ENCODE measurements around the gene EMID1. TPM values are rescaled to one million over a fixed set of nuclear protein-coding genes. Genes with fewer than 3 reads are reported as not detected.

Gene EMID1
- polyA plus RNA-seq, 1 experiment = 1.1 TPM

- H3K27ac ChIP-seq (ENCODE audit: low read depth, low read length) = no peak overlapping the region
- no peak for DNase-seq (ENCODE audit: low read depth, low spot score)
- ChIA-PET POLR2A (no interaction called here), CTCF (interaction anchor here (1.3 kb wide), 1 partner anchor 54 kb away, joined by 6 read pairs; no protein-coding TSS in a partner anchor)
- TF ChIP-seq CTCF (IDR thresholded peaks at IDR 0.05; ENCODE audit: low read depth, low read length) = no peak
- H3K27me3 ChIP-seq (ENCODE audit: control insufficient read depth, insufficient read depth, low read length) = peaks cover 20% of the 10 kb centered on the region
- no peak overlapping the region for H3K4me3 ChIP-seq (ENCODE audit: low read depth, low read length)
- H3K9me3 ChIP-seq (ENCODE audit: control insufficient read depth, insufficient read depth, low read length) = no peaks in the 10 kb centered on the region
These were observed 14.8 kb upstream of the EMID1 start for GRCh38 chr22:29190918-29191317.

- no peak for TF ChIP-seq CTCF (IDR thresholded peaks at IDR 0.05; ENCODE audit: low read depth, low read length)
- peaks cover 12% of the 10 kb centered on the region for H3K27me3 ChIP-seq (ENCODE audit: control insufficient read depth, insufficient read depth, low read length)
- no peak overlapping the region for H3K27ac ChIP-seq (ENCODE audit: low read depth, low read length)
- no peak overlapping the region for H3K4me3 ChIP-seq (ENCODE audit: low read depth, low read length)
- ChIA-PET POLR2A (no interaction called here), CTCF (interaction anchor here (1.3 kb wide), 1 partner anchor 52 kb away, joined by 7 read pairs; no protein-coding TSS in a partner anchor)
- no peak for DNase-seq (ENCODE audit: low read depth, low spot score)
- no peaks in the 10 kb centered on the region for H3K9me3 ChIP-seq (ENCODE audit: control insufficient read depth, insufficient read depth, low read length)
These were observed 12.7 kb upstream of the EMID1 start for GRCh38 chr22:29193021-29193420.

- Histone ChIP-seq H3K27ac (ENCODE audit: low read depth, low read length) (no peak overlapping the region), H3K27me3 (ENCODE audit: control insufficient read depth, insufficient read depth, low read length) (peaks cover 8% of the 10 kb centered on the region), H3K9me3 (ENCODE audit: control insufficient read depth, insufficient read depth, low read length) (no peaks in the 10 kb centered on the region), H3K4me3 (ENCODE audit: low read depth, low read length) (no peak overlapping the region)
- no peak for DNase-seq (ENCODE audit: low read depth, low spot score)
- peak; percentile 11; the same call in 1 of the 2 replicates for TF ChIP-seq CTCF (IDR thresholded peaks at IDR 0.05; ENCODE audit: low read depth, low read length)
- ChIA-PET CTCF (no interaction called here), POLR2A (interaction anchor here (0.5 kb wide), 1 partner anchor 449 kb away, joined by 3 read pairs; no protein-coding TSS in a partner anchor)
These were observed 11.5 kb upstream of the EMID1 start for GRCh38 chr22:29194184-29194583.

- CTCF ChIA-PET = no interaction called here
- POLR2A ChIA-PET = no interaction called here
- peaks cover 5% of the 10 kb centered on the region for H3K27me3 ChIP-seq (ENCODE audit: control insufficient read depth, insufficient read depth, low read length)
- H3K27ac ChIP-seq (ENCODE audit: low read depth, low read length) = no peak overlapping the region
- no peaks in the 10 kb centered on the region for H3K9me3 ChIP-seq (ENCODE audit: control insufficient read depth, insufficient read depth, low read length)
- no peak for DNase-seq (ENCODE audit: low read depth, low spot score)
- H3K4me3 ChIP-seq (ENCODE audit: low read depth, low read length) = no peak overlapping the region
- TF ChIP-seq CTCF (IDR thresholded peaks at IDR 0.05; ENCODE audit: low read depth, low read length) = no peak
These were observed 10.4 kb upstream of the EMID1 start for GRCh38 chr22:29195118-29195963.

GRCh38 chr22:29195964-29196666, 9.6 kb upstream of the EMID1 start:
- Histone ChIP-seq H3K9me3 (ENCODE audit: control insufficient read depth, insufficient read depth, low read length) (no peaks in the 10 kb centered on the region), H3K27me3 (ENCODE audit: control insufficient read depth, insufficient read depth, low read length) (peaks cover 5% of the 10 kb centered on the region), H3K4me3 (ENCODE audit: low read depth, low read length) (no peak overlapping the region), H3K27ac (ENCODE audit: low read depth, low read length) (no peak overlapping the region)
- POLR2A ChIA-PET = no interaction called here
- TF ChIP-seq CTCF (IDR thresholded peaks at IDR 0.05; ENCODE audit: low read depth, low read length) = no peak
- DNase-seq (ENCODE audit: low read depth, low spot score) = no peak
- CTCF ChIA-PET = no interaction called here
